ENCODE data around the gene TSHZ2.
"Not testable (repeated sequence)": the region's sequence is repeated elsewhere in the genome, so short reads cannot be mapped to it uniquely, and the experiment has no call there.

The TSHZ2 gene

DNA sequence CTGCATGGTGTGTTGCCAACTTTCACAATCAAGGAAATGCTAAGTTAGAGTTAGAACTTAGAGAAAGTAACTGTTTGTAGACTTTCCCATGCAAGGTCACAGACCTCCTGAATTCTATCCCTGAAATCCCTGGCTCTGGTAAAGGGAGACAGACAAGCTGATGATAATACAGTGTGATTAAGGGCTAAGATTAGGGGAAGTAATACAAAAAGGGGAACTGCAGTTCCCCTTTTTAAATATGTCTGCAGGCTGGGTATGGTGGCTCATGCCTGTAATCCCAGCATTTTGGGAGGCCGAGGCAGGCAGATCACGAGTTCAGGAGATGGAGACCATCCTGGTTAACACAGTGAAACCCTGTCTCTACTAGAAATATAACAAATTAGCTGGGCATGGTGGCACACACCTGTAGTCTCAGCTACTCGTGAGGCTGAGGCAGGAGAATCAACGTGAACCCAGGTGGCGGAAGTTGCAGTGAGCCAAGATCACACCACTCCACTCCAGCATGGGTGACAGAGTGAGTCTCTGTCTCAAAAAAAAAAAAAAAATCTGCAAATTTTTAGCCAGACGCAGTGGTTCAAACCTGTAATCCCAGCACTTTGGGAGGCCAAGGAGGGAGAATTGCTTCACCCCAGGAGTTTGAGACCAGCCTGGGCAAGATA is 560.6 kb downstream of the TSHZ2 start:
- not testable (repeated sequence) for DNase-seq

DNA sequence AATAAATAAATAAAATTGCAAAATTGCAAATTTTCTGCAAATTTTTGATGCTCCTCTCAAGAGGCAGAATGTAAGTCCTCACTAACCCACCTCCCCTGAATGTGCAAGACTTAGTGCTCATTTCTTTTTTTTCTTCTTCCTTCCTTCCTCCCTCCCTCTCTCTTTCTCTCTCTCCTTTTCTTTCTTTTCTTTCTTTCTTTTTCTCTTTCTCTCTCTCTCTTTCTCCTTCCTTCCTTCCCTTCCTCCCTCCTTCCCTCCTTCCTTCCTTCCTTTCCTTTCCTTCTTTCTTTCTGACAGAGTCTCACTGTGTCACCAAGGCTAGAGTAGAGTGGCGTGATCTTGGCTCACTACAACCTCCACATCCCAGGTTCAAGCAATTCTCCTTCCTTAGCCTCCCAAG is 561.3 kb downstream of the TSHZ2 start:
- no peak for DNase-seq

DNA sequence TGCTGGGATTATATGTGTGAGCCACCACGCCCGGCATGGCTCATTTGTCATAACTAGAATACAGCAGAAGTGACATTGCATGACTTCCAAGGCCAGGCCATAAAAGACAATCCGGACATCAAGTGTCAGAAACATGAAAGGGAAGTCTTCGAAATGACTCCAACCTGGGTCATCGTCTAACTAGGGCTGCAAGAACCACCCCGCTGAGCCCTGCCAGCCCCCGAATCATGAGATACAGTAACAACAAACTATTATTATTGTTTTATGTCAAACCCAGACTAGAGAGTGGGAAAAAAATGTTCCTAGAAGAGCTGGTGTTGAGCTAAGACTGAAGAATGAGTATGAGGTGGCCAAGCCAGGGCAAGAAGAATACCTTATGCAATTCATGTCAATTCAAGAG is 561.9 kb downstream of the TSHZ2 start:
- no peak for DNase-seq

DNA sequence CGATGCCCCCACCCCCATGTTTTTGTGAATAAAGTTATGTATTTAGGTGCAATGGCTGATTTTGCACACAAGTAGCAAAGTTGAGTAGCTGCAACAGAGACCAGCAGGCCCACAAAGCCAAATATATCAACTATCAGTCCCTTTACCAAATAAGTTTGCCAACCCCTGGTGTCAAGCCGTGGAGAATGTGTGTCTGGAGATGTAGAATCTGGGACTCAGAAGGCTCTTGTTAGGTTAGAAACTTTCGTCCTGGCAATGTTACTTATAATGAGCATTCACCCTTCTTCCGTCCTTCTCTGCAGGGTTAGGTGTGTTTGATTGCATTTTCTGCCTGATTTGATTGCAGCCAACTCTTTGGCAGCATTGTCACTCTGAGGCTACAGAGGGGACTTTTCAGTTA is 563.7 kb downstream of the TSHZ2 start:
- no peak for DNase-seq

GRCh38 chr20:53536382-53536781 is 564.2 kb downstream of the TSHZ2 start:
- DNase-seq, result not testable (repeated sequence)

GRCh38 chr20:53539516-53539915 is 567.4 kb downstream of the TSHZ2 start:
- DNase-seq, result no peak

All from NCI-H1436 (cell line).